ENCODE data around the gene ANKRD63.

The ANKRD63 gene, protein sequence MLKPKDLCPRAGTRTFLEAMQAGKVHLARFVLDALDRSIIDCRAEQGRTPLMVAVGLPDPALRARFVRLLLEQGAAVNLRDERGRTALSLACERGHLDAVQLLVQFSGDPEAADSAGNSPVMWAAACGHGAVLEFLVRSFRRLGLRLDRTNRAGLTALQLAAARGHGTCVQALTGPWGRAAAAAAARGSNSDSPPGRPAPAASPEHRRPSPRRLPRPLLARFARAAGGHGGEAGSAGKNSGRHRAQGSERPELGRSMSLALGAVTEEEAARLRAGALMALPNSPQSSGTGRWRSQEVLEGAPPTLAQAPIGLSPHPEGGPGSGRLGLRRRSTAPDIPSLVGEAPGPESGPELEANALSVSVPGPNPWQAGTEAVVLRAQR

DNA sequence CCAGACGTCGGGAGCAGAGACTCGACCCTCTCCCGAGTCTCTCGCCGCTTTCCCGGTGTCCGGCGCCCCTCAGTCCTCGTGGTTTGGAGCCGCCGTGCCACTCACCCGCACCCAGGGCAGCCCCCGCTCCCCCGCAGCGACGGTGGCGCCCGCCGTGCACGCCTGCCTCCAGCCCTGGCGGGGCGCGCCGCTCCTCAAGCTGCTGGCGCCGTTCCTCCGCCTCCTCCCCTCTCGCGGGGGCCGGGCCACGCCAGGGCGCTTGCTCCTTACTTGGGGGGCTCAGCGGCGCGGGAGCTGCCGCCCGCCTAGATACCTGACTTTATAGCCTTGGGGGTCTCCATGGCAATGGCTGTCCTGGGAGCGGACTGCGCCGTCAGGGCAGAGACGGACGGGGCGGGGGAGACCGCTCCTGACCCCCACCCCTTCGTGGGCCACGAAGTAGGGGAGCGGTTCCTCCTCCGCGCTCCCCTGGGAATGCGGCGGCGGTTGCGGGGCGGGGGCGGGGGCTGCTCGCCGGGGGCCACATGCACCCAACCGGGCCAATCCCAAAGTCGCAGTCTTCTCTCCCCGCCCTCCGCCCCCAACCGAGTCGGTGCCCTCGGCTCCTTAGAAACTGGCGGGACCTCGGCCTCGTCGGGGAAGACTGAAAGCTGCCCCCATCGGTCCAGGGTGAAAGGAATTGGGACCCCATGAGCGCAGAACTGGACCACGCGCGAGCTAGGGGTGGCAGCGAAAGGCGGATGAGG lies at the start of gene ANKRD63:
Gene ANKRD63, minus strand, starts transcription at position 196 of the 746 bp plus-strand sequence. CDS start 478 bp downstream, outside the sequence.
- Histone ChIP-seq H3K27me3 (replicated peaks; ENCODE audit: control insufficient read depth, insufficient read depth, low read length) (peaks cover 29% of the 10 kb centered on the region), H3K4me1 (ENCODE audit: control insufficient read depth, insufficient read depth, low read length) (peaks cover 17% of the 10 kb centered on the region), H3K36me3 (ENCODE audit: control insufficient read depth, insufficient read depth, low read length, severe bottlenecking) (no peaks in the 10 kb centered on the region), H3K9me3 (ENCODE audit: control insufficient read depth, low read length) (no peaks in the 10 kb centered on the region), H3K4me3 (ENCODE audit: low read length) (peak within 1 kb of the TSS; percentile 56), H3K9ac (ENCODE audit: low read length) (no peak within 1 kb of the TSS)
- DNase-seq (ENCODE audit: low read depth) = peak; percentile 65

DNA sequence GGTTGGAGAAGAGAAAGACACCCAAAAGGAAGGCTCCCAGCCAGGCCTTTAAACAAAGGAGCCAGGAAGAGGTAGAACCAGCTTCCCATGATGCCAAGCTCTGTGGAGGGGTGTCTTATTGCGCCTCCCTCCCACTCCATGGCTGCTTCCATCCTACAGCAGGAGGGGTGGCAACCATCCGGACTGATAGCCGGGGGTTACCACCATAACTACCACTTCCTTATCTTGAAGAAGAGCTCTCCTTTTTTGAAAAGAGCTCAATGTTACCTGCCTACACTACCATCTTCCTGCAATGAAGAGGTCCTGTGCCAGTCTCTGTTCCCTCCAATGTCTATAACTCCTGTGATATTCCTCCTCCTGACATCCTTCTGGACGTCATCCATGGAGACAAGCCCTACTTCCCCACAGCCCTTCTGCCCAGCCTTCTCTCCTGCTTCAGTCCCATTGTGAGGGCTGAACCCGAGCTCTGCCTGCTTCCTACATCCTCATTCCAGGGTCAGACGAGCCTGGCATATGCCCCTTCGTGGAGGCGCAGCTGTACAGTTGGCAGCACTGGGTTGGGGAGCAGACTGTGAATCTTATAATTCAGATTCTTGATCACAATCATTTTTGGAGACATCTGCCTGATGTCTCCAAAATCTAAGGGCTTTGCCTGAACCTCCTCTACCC lies 49.4 kb upstream of the ANKRD63 start:
- Histone ChIP-seq H3K9ac (ENCODE audit: low read length) (no peak overlapping the region), H3K4me3 (ENCODE audit: low read length) (no peak overlapping the region), H3K4me1 (ENCODE audit: control insufficient read depth, insufficient read depth, low read length) (peaks cover 63% of the 10 kb centered on the region), H3K36me3 (ENCODE audit: control insufficient read depth, insufficient read depth, low read length, severe bottlenecking) (no peaks in the 10 kb centered on the region), H3K27me3 (replicated peaks; ENCODE audit: control insufficient read depth, insufficient read depth, low read length) (no peaks in the 10 kb centered on the region), H3K9me3 (ENCODE audit: control insufficient read depth, low read length) (no peaks in the 10 kb centered on the region)
- DNase-seq (ENCODE audit: low read depth) = no peak

DNA sequence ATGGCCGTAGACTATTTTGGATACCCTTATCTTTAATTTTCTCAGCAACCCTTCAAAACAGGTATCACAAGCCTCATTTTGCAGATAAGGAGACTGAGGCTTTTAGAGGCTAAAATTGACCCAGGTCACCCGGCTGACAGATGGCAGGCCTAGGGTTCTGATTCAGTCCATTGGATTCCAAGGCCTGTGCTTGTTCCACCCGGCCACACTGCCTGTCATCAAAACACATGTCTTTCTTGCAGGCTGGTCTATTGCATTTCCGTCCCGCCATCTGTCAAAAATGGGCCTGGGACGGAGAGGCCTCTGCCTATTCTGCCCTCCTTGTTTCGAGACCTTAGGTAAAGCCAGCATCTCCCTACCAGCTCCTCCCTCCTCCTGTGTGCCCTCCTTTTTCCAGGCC lies 48.8 kb upstream of the ANKRD63 start:
- peaks cover 65% of the 10 kb centered on the region for H3K4me1 ChIP-seq (ENCODE audit: control insufficient read depth, insufficient read depth, low read length)
- DNase-seq (ENCODE audit: low read depth) = no peak

DNA sequence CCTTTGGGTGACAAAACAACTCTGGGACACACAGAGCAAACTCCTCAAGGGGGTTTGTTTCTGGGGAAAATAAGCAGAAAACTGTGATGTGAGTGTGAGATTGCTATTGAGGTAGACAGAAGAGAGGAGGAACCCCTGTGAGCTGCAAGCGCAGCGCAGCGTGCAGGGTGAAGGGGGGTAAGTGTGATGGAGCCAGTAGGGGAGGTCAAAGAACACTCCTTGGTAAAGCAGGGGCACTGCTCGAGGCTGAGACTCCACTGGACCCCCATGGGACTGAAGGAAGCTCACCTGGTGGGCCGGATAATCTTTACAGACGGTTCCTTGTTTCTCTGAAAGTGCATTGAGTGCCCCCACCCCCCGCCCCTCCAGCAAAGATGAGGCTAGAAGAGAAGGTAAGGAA lies 48.2 kb upstream of the ANKRD63 start:
- H3K36me3 ChIP-seq (ENCODE audit: control insufficient read depth, insufficient read depth, low read length, severe bottlenecking) = peaks cover 5% of the 10 kb centered on the region
- no peak overlapping the region for H3K4me3 ChIP-seq (ENCODE audit: low read length)
- H3K9me3 ChIP-seq (ENCODE audit: control insufficient read depth, low read length) = no peaks in the 10 kb centered on the region
- peaks cover 62% of the 10 kb centered on the region for H3K4me1 ChIP-seq (ENCODE audit: control insufficient read depth, insufficient read depth, low read length)
- no peak for DNase-seq (ENCODE audit: low read depth)
- no peaks in the 10 kb centered on the region for H3K27me3 ChIP-seq (replicated peaks; ENCODE audit: control insufficient read depth, insufficient read depth, low read length)
- no peak overlapping the region for H3K9ac ChIP-seq (ENCODE audit: low read length)

More for the DNA sequence above, 48.8 kb upstream of the ANKRD63 start:
- no peaks in the 10 kb centered on the region for H3K27me3 ChIP-seq (replicated peaks; ENCODE audit: control insufficient read depth, insufficient read depth, low read length)
- H3K4me3 ChIP-seq (ENCODE audit: low read length) = no peak overlapping the region
- no peaks in the 10 kb centered on the region for H3K9me3 ChIP-seq (ENCODE audit: control insufficient read depth, low read length)
- H3K9ac ChIP-seq (ENCODE audit: low read length) = no peak overlapping the region
- H3K36me3 ChIP-seq (ENCODE audit: control insufficient read depth, insufficient read depth, low read length, severe bottlenecking) = peaks cover 4% of the 10 kb centered on the region

DNA sequence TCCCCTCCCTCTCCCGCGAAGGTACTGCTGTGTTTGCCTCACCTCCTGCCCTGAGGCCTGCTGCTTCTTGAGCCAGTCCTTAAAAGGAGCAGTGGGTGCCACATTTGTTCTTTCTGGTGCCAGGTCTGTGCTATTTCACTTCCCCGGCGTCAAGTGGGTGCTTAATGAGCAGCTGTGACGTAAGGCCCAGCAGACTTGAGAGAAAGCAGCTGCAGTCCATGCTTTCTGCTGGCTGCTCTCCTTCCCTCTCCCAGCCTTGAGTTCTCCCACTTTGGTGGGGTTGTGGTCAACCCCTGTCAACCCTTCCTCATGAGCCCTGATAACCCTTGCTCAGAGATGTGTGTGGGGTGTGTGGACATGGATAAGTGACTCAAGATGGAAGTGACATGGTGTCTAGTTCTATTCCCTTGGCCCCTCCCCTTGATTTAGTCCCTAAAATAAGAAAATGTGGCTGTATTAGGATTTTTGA lies 47.5 kb upstream of the ANKRD63 start:
- Histone ChIP-seq H3K4me3 (ENCODE audit: low read length) (no peak overlapping the region), H3K36me3 (ENCODE audit: control insufficient read depth, insufficient read depth, low read length, severe bottlenecking) (peaks cover 5% of the 10 kb centered on the region), H3K4me1 (ENCODE audit: control insufficient read depth, insufficient read depth, low read length) (peaks cover 62% of the 10 kb centered on the region), H3K9me3 (ENCODE audit: control insufficient read depth, low read length) (no peaks in the 10 kb centered on the region), H3K9ac (ENCODE audit: low read length) (no peak overlapping the region), H3K27me3 (replicated peaks; ENCODE audit: control insufficient read depth, insufficient read depth, low read length) (no peaks in the 10 kb centered on the region)
- no peak for DNase-seq (ENCODE audit: low read depth)

DNA sequence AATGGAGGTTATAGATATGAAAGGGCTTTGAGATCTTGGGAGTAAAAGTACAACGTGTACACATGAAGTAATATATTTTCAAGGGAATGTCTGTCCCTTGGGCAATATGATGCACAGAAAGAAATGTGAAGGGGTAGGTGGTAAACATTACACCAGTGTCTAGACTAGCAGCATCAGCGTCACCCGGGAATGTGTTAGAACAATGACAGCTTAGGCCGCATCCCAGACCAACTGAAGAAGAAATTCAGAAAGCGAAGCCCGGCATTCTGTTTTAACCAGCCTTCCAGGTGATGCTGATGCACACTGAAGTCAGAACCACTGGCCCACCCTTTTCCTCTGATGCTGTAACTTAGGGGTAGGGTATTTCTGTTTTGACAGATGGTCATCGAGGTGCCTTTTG lies 46.9 kb upstream of the ANKRD63 start:
- DNase-seq (ENCODE audit: low read depth) = no peak
- H3K27me3 ChIP-seq (replicated peaks; ENCODE audit: control insufficient read depth, insufficient read depth, low read length) = no peaks in the 10 kb centered on the region
- H3K36me3 ChIP-seq (ENCODE audit: control insufficient read depth, insufficient read depth, low read length, severe bottlenecking) = peaks cover 5% of the 10 kb centered on the region
- H3K4me3 ChIP-seq (ENCODE audit: low read length) = peak overlapping the region; percentile 14
- H3K4me1 ChIP-seq (ENCODE audit: control insufficient read depth, insufficient read depth, low read length) = peaks cover 63% of the 10 kb centered on the region
- no peak overlapping the region for H3K9ac ChIP-seq (ENCODE audit: low read length)
- H3K9me3 ChIP-seq (ENCODE audit: control insufficient read depth, low read length) = no peaks in the 10 kb centered on the region

DNA sequence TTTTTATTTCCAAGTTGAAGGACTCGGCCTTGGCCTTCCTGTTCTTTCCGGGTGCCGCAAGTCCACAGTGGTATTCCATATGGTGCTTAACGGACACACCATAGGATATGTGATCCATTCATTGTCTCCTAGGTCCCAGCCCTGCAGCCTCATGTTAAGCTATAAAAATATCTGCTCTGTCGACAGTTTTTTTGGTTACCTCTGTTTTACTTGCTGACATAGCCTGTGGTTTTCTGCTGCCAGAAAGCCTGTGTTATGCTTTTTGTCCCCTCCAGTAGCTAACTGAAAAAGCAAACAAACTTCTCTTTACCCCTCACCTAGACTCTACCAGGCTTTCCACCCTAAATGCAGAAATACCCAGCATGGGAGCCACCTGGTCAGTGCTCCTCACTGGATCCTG lies 45.9 kb upstream of the ANKRD63 start:
- peak overlapping the region; percentile 35 for H3K9ac ChIP-seq (ENCODE audit: low read length)
- peaks cover 54% of the 10 kb centered on the region for H3K4me1 ChIP-seq (ENCODE audit: control insufficient read depth, insufficient read depth, low read length)
- DNase-seq (ENCODE audit: low read depth) = no peak
- H3K27me3 ChIP-seq (replicated peaks; ENCODE audit: control insufficient read depth, insufficient read depth, low read length) = no peaks in the 10 kb centered on the region
- H3K9me3 ChIP-seq (ENCODE audit: control insufficient read depth, low read length) = no peaks in the 10 kb centered on the region
- H3K4me3 ChIP-seq (ENCODE audit: low read length) = no peak overlapping the region
- H3K36me3 ChIP-seq (ENCODE audit: control insufficient read depth, insufficient read depth, low read length, severe bottlenecking) = peaks cover 5% of the 10 kb centered on the region

DNA sequence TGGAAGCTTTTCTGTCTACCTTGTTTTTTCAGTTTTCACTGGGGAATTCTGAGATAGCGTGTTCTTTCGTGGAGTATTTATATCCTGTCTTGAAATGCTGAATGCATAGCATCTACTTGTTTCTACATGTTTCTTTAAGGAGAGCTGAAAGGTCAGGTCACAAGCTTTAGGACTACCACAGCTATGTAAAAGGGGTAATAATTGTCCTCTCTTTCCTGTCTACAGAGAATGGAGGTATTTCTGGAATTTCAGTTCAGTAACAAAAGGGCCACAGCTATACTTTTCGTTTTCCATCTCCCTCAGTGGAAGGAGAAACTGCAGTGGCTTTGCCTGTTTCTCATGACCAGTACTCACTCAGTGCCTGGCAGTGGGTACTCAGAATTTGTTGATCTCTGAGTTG lies 45.3 kb upstream of the ANKRD63 start:
- peak; percentile 58 for DNase-seq (ENCODE audit: low read depth)
- Histone ChIP-seq H3K36me3 (ENCODE audit: control insufficient read depth, insufficient read depth, low read length, severe bottlenecking) (peaks cover 5% of the 10 kb centered on the region), H3K4me1 (ENCODE audit: control insufficient read depth, insufficient read depth, low read length) (peaks cover 51% of the 10 kb centered on the region), H3K4me3 (ENCODE audit: low read length) (peak overlapping the region; percentile 17), H3K9me3 (ENCODE audit: control insufficient read depth, low read length) (no peaks in the 10 kb centered on the region), H3K9ac (ENCODE audit: low read length) (peak overlapping the region; percentile 58), H3K27me3 (replicated peaks; ENCODE audit: control insufficient read depth, insufficient read depth, low read length) (no peaks in the 10 kb centered on the region)

DNA sequence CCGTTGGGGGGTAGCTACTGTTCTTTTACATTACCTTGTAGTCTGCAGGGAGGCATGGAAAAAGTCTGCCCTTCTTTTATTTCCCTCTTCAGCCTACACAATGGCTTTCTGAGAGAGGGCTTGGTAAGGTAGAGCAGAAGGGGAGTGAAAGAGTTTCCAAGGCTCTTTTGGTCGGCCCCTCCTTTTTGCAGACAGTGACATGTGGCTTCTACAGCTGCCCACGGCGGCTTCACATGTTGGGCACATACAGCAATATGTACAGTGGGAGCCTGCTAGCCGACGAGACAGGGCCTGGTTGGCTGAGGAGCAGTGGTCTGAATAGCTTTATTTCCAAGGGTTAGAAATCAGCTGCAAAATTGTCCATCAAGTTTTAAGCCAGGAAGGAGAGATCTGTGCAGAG lies 44.6 kb upstream of the ANKRD63 start:
- Histone ChIP-seq H3K4me1 (ENCODE audit: control insufficient read depth, insufficient read depth, low read length) (peaks cover 57% of the 10 kb centered on the region), H3K4me3 (ENCODE audit: low read length) (peak overlapping the region; percentile 17), H3K27me3 (replicated peaks; ENCODE audit: control insufficient read depth, insufficient read depth, low read length) (no peaks in the 10 kb centered on the region), H3K9me3 (ENCODE audit: control insufficient read depth, low read length) (no peaks in the 10 kb centered on the region), H3K9ac (ENCODE audit: low read length) (peak overlapping the region; percentile 58), H3K36me3 (ENCODE audit: control insufficient read depth, insufficient read depth, low read length, severe bottlenecking) (peaks cover 5% of the 10 kb centered on the region)
- no peak for DNase-seq (ENCODE audit: low read depth)

DNA sequence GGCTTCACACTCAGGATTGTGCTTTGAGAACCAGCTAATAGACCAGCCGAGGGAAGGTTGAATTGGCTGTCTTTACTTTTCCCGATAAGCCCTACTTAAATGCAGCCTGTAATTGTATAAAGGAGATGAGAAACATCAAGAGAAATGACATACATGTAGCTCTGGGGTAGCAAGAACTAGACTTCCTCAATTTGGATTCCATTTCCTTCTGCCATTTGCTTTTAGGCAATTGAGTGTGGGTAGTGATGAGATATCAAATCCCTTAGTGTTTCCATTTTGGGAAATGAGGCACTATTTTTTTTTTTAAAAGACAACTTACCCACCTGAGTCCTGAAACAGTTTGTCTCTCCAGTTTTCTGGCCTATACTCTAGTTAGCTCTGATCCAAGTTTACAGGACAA lies 42.8 kb upstream of the ANKRD63 start:
- no peak for DNase-seq (ENCODE audit: low read depth)
- peak overlapping the region; percentile 85 for H3K9ac ChIP-seq (ENCODE audit: low read length)
- H3K4me1 ChIP-seq (ENCODE audit: control insufficient read depth, insufficient read depth, low read length) = peaks cover 60% of the 10 kb centered on the region
- no peaks in the 10 kb centered on the region for H3K27me3 ChIP-seq (replicated peaks; ENCODE audit: control insufficient read depth, insufficient read depth, low read length)
- no peaks in the 10 kb centered on the region for H3K9me3 ChIP-seq (ENCODE audit: control insufficient read depth, low read length)
- H3K36me3 ChIP-seq (ENCODE audit: control insufficient read depth, insufficient read depth, low read length, severe bottlenecking) = peaks cover 5% of the 10 kb centered on the region
- H3K4me3 ChIP-seq (ENCODE audit: low read length) = peak overlapping the region; percentile 83

DNA sequence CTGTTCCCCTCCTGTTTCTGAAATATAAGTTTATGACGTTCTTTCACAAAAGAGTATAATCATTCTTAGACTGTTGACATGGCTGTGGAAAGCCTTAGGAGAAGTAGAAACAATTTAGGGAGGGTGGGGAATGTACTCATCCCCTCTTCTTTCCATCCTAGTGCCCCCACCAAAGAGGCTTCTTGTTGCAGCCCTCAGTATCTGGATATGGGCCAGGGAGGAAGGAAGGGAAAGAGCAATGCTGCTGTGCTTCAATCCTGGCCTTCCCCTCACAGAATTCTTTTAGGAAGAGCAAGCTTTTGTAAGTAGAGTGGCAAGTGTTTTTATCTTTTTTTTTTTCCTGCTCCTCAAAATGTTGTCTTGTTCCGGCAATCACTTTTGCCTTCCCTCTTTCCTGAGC lies 42.3 kb upstream of the ANKRD63 start:
- Histone ChIP-seq H3K9me3 (ENCODE audit: control insufficient read depth, low read length) (no peaks in the 10 kb centered on the region), H3K4me3 (ENCODE audit: low read length) (peak overlapping the region; percentile 83), H3K4me1 (ENCODE audit: control insufficient read depth, insufficient read depth, low read length) (peaks cover 56% of the 10 kb centered on the region), H3K27me3 (replicated peaks; ENCODE audit: control insufficient read depth, insufficient read depth, low read length) (no peaks in the 10 kb centered on the region), H3K36me3 (ENCODE audit: control insufficient read depth, insufficient read depth, low read length, severe bottlenecking) (peaks cover 5% of the 10 kb centered on the region), H3K9ac (ENCODE audit: low read length) (peak overlapping the region; percentile 85)
- DNase-seq (ENCODE audit: low read depth) = peak; percentile 44
